GM23338 (cell line): ENCODE data around the gene HSPA9. TPM values are rescaled to one million over a fixed set of nuclear protein-coding genes. Genes with fewer than 3 reads are reported as not detected.

Experiments used
- ATAC-seq: fragments of 200-7000 bp; cut with Tn5 transposase; 3 replicates; pipeline ENCODE4 v1.9.1; 2020
- DNase-seq: peaks from one replicate; pipeline ENCODE4 v3.0.0-alpha.2; 2015; ENCODE audit warnings: low spot score
- H2AFZ ChIP-seq: fragments of 200-600 bp; sonication (generic); 2 replicates; pipeline ENCODE4 v1.8.0; 2016; ENCODE audit warnings: antibody characterized with exemption, mild to moderate bottlenecking, moderate library complexity
- H3F3A ChIP-seq: fragments of 200-600 bp; sonication (generic); replicated peaks from 2 replicates; pipeline ENCODE4 v1.8.0; 2017; ENCODE audit warnings: antibody characterized with exemption, mixed run types, low read depth
- H3K27ac ChIP-seq: fragments of 200-600 bp; sonication (generic); 2 replicates; pipeline ENCODE4 v1.6.1; 2016; ENCODE audit warnings: low read depth
- H3K27me3 ChIP-seq: fragments of 200-600 bp; sonication (generic); 2 replicates; pipeline ENCODE4 v1.8.0; 2016; ENCODE audit warnings: mild to moderate bottlenecking, mixed run types, moderate library complexity; ENCODE audit not compliant: insufficient read depth
- H3K36me3 ChIP-seq: fragments of 200-600 bp; sonication (generic); 2 replicates; pipeline ENCODE4 v1.8.0; 2016; ENCODE audit warnings: mild to moderate bottlenecking; ENCODE audit not compliant: insufficient read depth
- H3K4me1 ChIP-seq: fragments of 200-600 bp; sonication (generic); 2 replicates; pipeline ENCODE4 v1.8.0; 2016; ENCODE audit warnings: mild to moderate bottlenecking, moderate library complexity; ENCODE audit not compliant: insufficient read depth
- H3K4me2 ChIP-seq: fragments of 200-600 bp; sonication (generic); 2 replicates; pipeline ENCODE4 v1.7.1; 2017; ENCODE audit warnings: mixed run types
- H3K4me3 ChIP-seq: fragments of 200-600 bp; sonication (generic); 2 replicates; pipeline ENCODE4 v1.6.1; 2016; ENCODE audit warnings: mixed run types
- H3K79me2 ChIP-seq: fragments of 200-600 bp; sonication (generic); replicated peaks from 2 replicates; pipeline ENCODE4 v1.8.0; 2017; ENCODE audit warnings: mild to moderate bottlenecking; ENCODE audit not compliant: insufficient read depth
- H3K9me2 ChIP-seq: fragments of 200-600 bp; sonication (generic); 2 replicates; pipeline ENCODE4 v1.8.0; 2017; ENCODE audit not compliant: insufficient read depth
- H4K20me1 ChIP-seq: fragments of 200-600 bp; sonication (generic); replicated peaks from 2 replicates; pipeline ENCODE4 v1.8.0; 2017; ENCODE audit warnings: mild to moderate bottlenecking; ENCODE audit not compliant: insufficient read depth
- H3K27ac Mint-ChIP-seq: 2 replicates; pipeline ENCODE4 v1.8.0; 2020; ENCODE audit warnings: inconsistent platforms, mild to moderate bottlenecking, moderate library complexity, mixed read lengths
- H3K27me3 Mint-ChIP-seq: 3 replicates; pipeline ENCODE4 v1.8.0; 2022; ENCODE audit warnings: low read depth, mild to moderate bottlenecking, moderate library complexity, mixed read lengths, inconsistent platforms; ENCODE audit not compliant: insufficient read depth, poor library complexity
- H3K36me3 Mint-ChIP-seq: 3 replicates; pipeline ENCODE4 v1.8.0; 2021; ENCODE audit warnings: low read depth, mild to moderate bottlenecking, inconsistent platforms, moderate library complexity, mixed read lengths
- H3K4me1 Mint-ChIP-seq: 3 replicates; pipeline ENCODE4 v1.8.0; 2020; ENCODE audit warnings: mild to moderate bottlenecking, inconsistent platforms, mixed read lengths
- H3K4me3 Mint-ChIP-seq: 3 replicates; pipeline ENCODE4 v1.8.0; 2021; ENCODE audit warnings: moderate library complexity, mild to moderate bottlenecking, inconsistent platforms, mixed read lengths
- H3K9me3 Mint-ChIP-seq: 3 replicates; pipeline ENCODE4 v1.8.0; 2020; ENCODE audit warnings: moderate library complexity, mild to moderate bottlenecking, inconsistent platforms, mixed read lengths
- CREB1 ChIP-seq: fragments of 250-450 bp; sonication (Bioruptor Pico); IDR thresholded peaks from 2 replicates; pipeline ENCODE4 v1.5.0; 2020; ENCODE audit warnings: low read depth, mild to moderate bottlenecking, moderate library complexity
- EZH2 ChIP-seq: fragments of 200-600 bp; sonication (generic); IDR thresholded peaks from one replicate; pipeline ENCODE4 v1.8.0; 2017; ENCODE audit warnings: antibody characterized with exemption, mild to moderate bottlenecking, low read depth; ENCODE audit not compliant: unreplicated experiment
- EZH2phosphoT487 ChIP-seq: fragments of 200-600 bp; sonication (generic); IDR thresholded peaks from one replicate; pipeline ENCODE4 v1.8.1; 2018; ENCODE audit warnings: antibody characterized with exemption; ENCODE audit not compliant: unreplicated experiment
- POLR2AphosphoS5 ChIP-seq: IDR thresholded peaks from 2 replicates; pipeline ENCODE4 v1.6.1; 2016; ENCODE audit warnings: antibody characterized with exemption, low read depth
- REST ChIP-seq: IDR thresholded peaks from one replicate; pipeline ENCODE4 v1.6.1; 2018; ENCODE audit warnings: antibody characterized with exemption; ENCODE audit not compliant: unreplicated experiment
- ZNF114 ChIP-seq: fragments of 250-450 bp; sonication (Bioruptor Pico); IDR thresholded peaks from 2 replicates; pipeline ENCODE4 v1.5.0; 2020; ENCODE audit warnings: mild to moderate bottlenecking, moderate library complexity
- ZNF331 ChIP-seq: fragments of 250-450 bp; sonication (Bioruptor Pico); IDR thresholded peaks from 2 replicates; pipeline ENCODE4 v1.5.0; 2020; ENCODE audit warnings: low read depth, mild to moderate bottlenecking, moderate library complexity
- polyA plus RNA-seq: library from polyadenylated mRNA; unstranded; fragments of >200 nt; fragmentation: Nextera tagmentation; extraction: Ambion mirVana; gene quantifications from 2 replicates; pipeline ENCODE4 v1.2.1, GENCODE V29; 2016
- total RNA-seq: library from RNA; depleted of rRNA; stranded (reverse); fragments of >200 nt; shearing (Covaris generic); gene quantifications from 2 replicates; pipeline ENCODE4 v1.2.3, GENCODE V29; 2014
- TF ChIP-seq, protein P1 (sequence below): IDR thresholded peaks from 2 replicates; pipeline ENCODE4 v1.6.1; 2016; ENCODE audit warnings: antibody characterized with exemption

The HSPA9 gene
- total and polyA plus RNA-seq, 2 experiments from 2014 or later: 302 to 751 TPM

GRCh38 chr5:138542956-138543729 is 32.1 kb downstream of the HSPA9 start, which contains the start of gene ETF1:
Gene ETF1, minus strand, starts transcription at chr5:138543236. Its CDS starts 318 bp downstream, at chr5:138542918.
- Mint-ChIP-seq H3K27me3 (peaks cover 5% of the 10 kb centered on the region), H3K4me1 (peaks cover 19% of the 10 kb centered on the region), H3K36me3 (peaks cover 43% of the 10 kb centered on the region), H3K9me3 (no peaks in the 10 kb centered on the region), H3K4me3 (peak within 1 kb of the TSS; percentile 99), H3K27ac (peak within 1 kb of the TSS; percentile 100)
- peak; percentile 92 for ATAC-seq
- peak within 1 kb of the TSS; percentile 97 for H3K27ac ChIP-seq
- H3K4me2 ChIP-seq: peak within 1 kb of the TSS; percentile 99
- DNase-seq: peak; percentile 99
- H2AFZ ChIP-seq: peak within 1 kb of the TSS; percentile 54; the same call in 1 of the 2 replicates
- H3K4me3 ChIP-seq: peak within 1 kb of the TSS; percentile 96
- no peaks in the 10 kb centered on the region for H3K27me3 ChIP-seq
- H4K20me1 ChIP-seq: peaks cover 57% of the 10 kb centered on the region
- no peaks in the 10 kb centered on the region for H3F3A ChIP-seq
- peaks cover 13% of the 10 kb centered on the region; the same call in 1 of the 2 replicates for H3K36me3 ChIP-seq
- TF ChIP-seq, protein P1, sequence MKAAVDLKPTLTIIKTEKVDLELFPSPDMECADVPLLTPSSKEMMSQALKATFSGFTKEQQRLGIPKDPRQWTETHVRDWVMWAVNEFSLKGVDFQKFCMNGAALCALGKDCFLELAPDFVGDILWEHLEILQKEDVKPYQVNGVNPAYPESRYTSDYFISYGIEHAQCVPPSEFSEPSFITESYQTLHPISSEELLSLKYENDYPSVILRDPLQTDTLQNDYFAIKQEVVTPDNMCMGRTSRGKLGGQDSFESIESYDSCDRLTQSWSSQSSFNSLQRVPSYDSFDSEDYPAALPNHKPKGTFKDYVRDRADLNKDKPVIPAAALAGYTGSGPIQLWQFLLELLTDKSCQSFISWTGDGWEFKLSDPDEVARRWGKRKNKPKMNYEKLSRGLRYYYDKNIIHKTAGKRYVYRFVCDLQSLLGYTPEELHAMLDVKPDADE: peak; percentile 85
- TF ChIP-seq REST: no peak
- peak; percentile 79 for TF ChIP-seq POLR2AphosphoS5
- peak; percentile 95 for TF ChIP-seq CREB1 (CRISPR knock-in tag)
- H3K9me2 ChIP-seq: no peaks in the 10 kb centered on the region
- H3K79me2 ChIP-seq: peaks cover 93% of the 10 kb centered on the region
- H3K4me1 ChIP-seq: peaks cover 29% of the 10 kb centered on the region

- Mint-ChIP-seq H3K9me3 (no peaks in the 10 kb centered on the region), H3K27ac (peak overlapping the region; percentile 100), H3K4me1 (peaks cover 19% of the 10 kb centered on the region), H3K27me3 (peaks cover 5% of the 10 kb centered on the region), H3K4me3 (peak overlapping the region; percentile 99), H3K36me3 (peaks cover 43% of the 10 kb centered on the region)
- peak overlapping the region; percentile 96 for H3K4me3 ChIP-seq
- H3K36me3 ChIP-seq: peaks cover 13% of the 10 kb centered on the region; the same call in 1 of the 2 replicates
- peaks cover 95% of the 10 kb centered on the region for H3K79me2 ChIP-seq
- peak overlapping the region; percentile 93 for H3K27ac ChIP-seq
- no peaks in the 10 kb centered on the region for H3K9me2 ChIP-seq
- H3K27me3 ChIP-seq: no peaks in the 10 kb centered on the region
- no peak overlapping the region for H2AFZ ChIP-seq
- DNase-seq (no peak), ATAC-seq (no peak; the same call in 2 of the 3 replicates)
- peaks cover 29% of the 10 kb centered on the region for H3K4me1 ChIP-seq
- H4K20me1 ChIP-seq: peaks cover 56% of the 10 kb centered on the region
- H3F3A ChIP-seq: no peaks in the 10 kb centered on the region
- peak overlapping the region; percentile 99 for H3K4me2 ChIP-seq
- TF ChIP-seq ZNF331: no peak
- TF ChIP-seq EZH2phosphoT487: no peak
- no peak for TF ChIP-seq EZH2
- TF ChIP-seq ZNF114 (CRISPR knock-in tag): no peak
Observed at GRCh38 chr5:138542180-138542955, 32.8 kb downstream of the HSPA9 start.
